Testis (tissue), 2 donors: Measurements from ENCODE around the gene GOLGA8Q.
"Not testable (repeated sequence)": the region's sequence is repeated elsewhere in the genome, so short reads cannot be mapped to it uniquely, and the experiment has no call there.

Source experiments
- CTCF ChIP-seq, 3 experiments: fragments of 450-650 bp in 2 of 3; fragments of 200-600 bp in 1 of 3; sonication (generic) in 1 of 3; IDR thresholded peaks; one replicate each; pipeline ENCODE4 v1.5.1; 2016 to 2019; ENCODE audit warnings: antibody characterized with exemption in 3 of 3, mild to moderate bottlenecking in 2 of 3, moderate library complexity in 1 of 3
- POLR2A ChIP-seq: fragments of 450-650 bp; IDR thresholded peaks from one replicate; pipeline ENCODE4 v1.6.1; 2017; ENCODE audit warnings: antibody characterized with exemption, mild to moderate bottlenecking, moderate library complexity

DNA sequence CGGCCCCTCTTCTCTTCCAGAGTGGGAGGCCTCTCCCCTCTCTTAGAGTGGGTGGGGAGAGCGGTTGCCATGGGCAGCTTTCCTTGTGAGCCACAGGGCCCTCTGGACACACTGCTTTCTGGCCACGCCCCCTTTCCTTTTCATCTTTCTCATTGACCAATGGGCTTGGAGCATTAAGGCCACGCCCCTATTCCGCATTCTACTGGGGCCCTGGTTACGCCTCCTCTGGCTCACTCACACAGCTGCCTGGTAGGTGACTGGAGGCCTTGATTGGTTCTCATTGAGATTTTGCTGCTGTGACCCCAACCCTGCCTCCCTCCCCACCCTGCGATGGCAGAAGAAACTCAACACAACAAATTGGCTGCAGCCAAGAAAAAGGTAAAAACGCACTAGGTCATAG is 51.9 kb downstream of the GOLGA8Q start, which contains the start of gene GOLGA8H:
- not testable (repeated sequence) for TF ChIP-seq CTCF (IDR thresholded peaks at IDR 0.05); POLR2A
